SK-N-MC (cell line): ENCODE results near the gene DCAF11.

ENCODE experiments used
- DNase-seq: peaks from one replicate; pipeline ENCODE4 v3.0.0-alpha.2; 2011; ENCODE audit warnings: low read depth, low spot score
- H3K27ac ChIP-seq: fragments of 200-600 bp; sonication (generic); 2 replicates; pipeline ENCODE4 v1.5.1; 2016; ENCODE audit warnings: mixed run types
- H3K36me3 ChIP-seq: fragments of 200-600 bp; sonication (generic); 2 replicates; pipeline ENCODE4 v1.6.1; 2017; ENCODE audit warnings: antibody characterized with exemption, low read length, mixed read lengths; ENCODE audit not compliant: insufficient read depth
- H3K4me3 ChIP-seq: fragments of 200-600 bp; sonication (generic); 2 replicates; pipeline ENCODE4 v1.5.1; 2016
- H3K9ac ChIP-seq: fragments of 200-600 bp; sonication (generic); 2 replicates; pipeline ENCODE4 v1.8.0; 2017; ENCODE audit warnings: mixed run types, mixed read lengths; ENCODE audit not compliant: insufficient read length
- H3K9me3 ChIP-seq: fragments of 200-600 bp; sonication (generic); 2 replicates; pipeline ENCODE4 v1.6.1; 2017; ENCODE audit warnings: low read depth, mild to moderate bottlenecking, antibody characterized with exemption, low read length, moderate library complexity, mixed read lengths
- EZH2 ChIP-seq: fragments of 200-600 bp; sonication (generic); IDR thresholded peaks from one replicate; pipeline ENCODE4 v1.6.1; 2017; ENCODE audit warnings: antibody characterized with exemption
- FOXP2 ChIP-seq: optimal IDR thresholded peaks from 2 replicates; pipeline ENCODE3; 2011; ENCODE audit warnings: mild to moderate bottlenecking, moderate library complexity; ENCODE audit not compliant: insufficient read depth; ENCODE audit errors: extremely low read length, control extremely low read depth
- POLR2AphosphoS5 ChIP-seq: IDR thresholded peaks from 2 replicates; pipeline ENCODE4 v1.6.1; 2012; ENCODE audit warnings: mild to moderate bottlenecking, low read depth, low read length, borderline replicate concordance

The DCAF11 gene

DNA sequence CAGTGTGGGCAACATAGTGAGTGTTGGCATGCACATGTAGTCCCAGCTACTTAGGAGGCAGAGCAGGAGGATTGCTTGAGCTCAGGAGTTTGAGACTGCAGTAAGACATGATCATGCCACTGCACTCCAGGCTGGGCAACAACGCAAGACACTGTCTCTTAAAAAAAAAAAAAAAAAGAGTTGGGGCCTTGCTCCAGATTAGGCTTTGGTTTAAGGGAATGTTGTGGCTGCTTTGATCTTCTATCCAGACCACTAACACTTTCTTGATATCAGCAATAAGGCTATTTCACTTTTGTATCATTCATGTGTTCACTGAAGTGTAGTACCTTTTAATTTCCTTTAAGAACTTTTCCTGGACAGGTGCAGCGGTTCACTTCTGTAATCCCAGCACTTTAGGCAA, 13.1 kb downstream of the DCAF11 start:
- no peak for DNase-seq
- Histone ChIP-seq H3K4me3 (no peak overlapping the region), H3K9ac (no peak overlapping the region)

DNA sequence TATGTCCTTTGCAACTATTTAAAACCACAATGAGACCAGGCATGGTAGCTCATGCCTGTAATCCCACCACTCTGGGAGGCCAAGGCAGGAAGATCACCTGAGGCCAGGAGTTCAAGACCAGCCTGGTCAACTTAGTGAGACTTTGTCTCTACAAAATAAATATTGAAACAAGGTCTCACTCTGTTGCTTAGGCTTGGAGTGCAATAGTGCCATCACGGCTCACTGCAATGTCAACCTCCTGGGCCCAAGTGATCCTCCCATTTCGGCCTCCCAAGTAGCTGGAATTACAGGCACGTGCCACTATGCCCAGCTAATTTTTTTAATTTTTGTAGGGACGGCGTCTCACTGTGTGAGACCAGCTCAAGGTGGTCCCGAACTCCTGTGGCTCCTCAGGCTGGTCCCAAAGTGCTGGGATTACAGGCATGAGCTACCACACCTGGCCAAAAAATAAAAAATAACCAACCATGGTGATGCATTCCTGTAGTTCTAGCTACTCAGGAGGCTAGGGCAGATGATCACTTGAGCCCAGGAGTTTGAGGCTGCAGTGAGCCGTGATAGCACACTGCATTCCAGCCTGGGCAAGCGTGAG, 14.9 kb downstream of the DCAF11 start:
- DNase-seq: no peak
- H3K27ac ChIP-seq: no peak overlapping the region
- H3K4me3 ChIP-seq: no peak overlapping the region
- no peaks in the 10 kb centered on the region for H3K36me3 ChIP-seq
- no peaks in the 10 kb centered on the region for H3K9me3 ChIP-seq
- no peak overlapping the region for H3K9ac ChIP-seq
- TF ChIP-seq FOXP2 (no peak), EZH2 (no peak), POLR2AphosphoS5 (no peak)

More for the DNA sequence above, 13.1 kb downstream of the DCAF11 start:
- Histone ChIP-seq H3K9me3 (no peaks in the 10 kb centered on the region), H3K27ac (no peak overlapping the region), H3K36me3 (no peaks in the 10 kb centered on the region; the same call in 1 of the 2 replicates)
- TF ChIP-seq EZH2 (no peak), POLR2AphosphoS5 (no peak), FOXP2 (no peak)

DNA sequence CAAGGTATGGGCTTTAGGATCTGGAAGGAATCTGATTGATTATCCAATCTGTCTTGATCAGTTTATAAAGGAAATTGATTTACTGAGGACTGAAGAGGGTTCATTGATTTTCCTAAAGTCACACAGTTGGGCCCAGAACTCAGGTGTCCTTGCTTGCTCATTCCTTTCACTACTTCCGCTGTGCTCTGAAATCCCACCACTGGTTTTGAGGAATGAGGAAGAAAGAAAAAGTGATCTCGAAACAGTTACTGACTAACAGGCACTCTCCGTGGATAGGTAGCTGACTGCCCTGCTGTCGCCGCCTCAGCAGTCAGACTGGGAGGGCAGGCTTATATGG, 15.8 kb downstream of the DCAF11 start, which contains the start of gene FITM1:
Gene FITM1, plus strand, starts transcription at position 280 of the 337 bp plus-strand sequence. CDS start 905 bp downstream, outside the sequence.
- DNase-seq: no peak
- H3K9ac ChIP-seq: no peak within 1 kb of the TSS
- H3K27ac ChIP-seq: no peak within 1 kb of the TSS
- no peaks in the 10 kb centered on the region for H3K9me3 ChIP-seq
- no peak for TF ChIP-seq EZH2
- no peak for TF ChIP-seq POLR2AphosphoS5
- no peak for TF ChIP-seq FOXP2
- H3K36me3 ChIP-seq: no peaks in the 10 kb centered on the region
- no peak within 1 kb of the TSS for H3K4me3 ChIP-seq

DNA sequence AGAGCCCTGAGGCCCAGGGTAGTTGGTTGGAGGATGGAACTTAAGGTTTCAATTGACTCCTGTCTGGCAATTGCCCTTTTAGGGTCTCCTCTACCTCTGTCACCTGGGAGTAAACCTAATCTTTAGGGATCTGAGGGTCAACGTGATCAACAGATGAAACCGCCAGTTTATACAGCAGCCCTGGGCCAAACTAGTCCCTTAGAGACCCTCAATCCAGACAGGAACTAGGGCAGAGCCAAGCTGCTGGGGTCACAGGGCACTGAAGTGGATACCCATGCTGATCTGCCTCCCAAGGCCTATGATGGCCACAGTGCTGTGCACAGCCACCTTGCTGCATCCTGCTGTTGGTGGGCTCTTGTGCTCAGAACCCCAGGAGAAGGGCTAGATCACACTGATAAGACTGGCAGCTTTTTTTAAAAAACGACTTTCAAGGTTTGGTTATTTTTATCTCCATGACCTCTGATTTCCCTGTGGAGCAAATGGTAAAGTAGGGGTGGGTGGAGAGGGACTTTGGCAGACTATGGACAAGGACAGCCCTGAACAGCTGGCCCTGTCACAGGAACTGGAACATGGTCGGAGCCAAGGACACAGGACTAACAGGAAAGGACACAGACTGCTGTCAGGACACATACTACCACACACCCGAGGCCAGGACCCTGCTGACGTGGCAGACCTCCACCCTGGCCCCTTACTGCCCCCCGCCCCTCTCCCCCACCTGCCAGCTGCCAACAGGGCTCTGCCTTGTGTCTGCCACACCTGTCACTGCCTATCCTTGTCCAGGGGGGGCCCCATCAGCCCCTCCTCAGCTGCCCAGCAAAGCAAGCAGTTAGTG, 16.4 kb downstream of the DCAF11 start:
- Histone ChIP-seq H3K9ac (no peak overlapping the region), H3K27ac (no peak overlapping the region), H3K9me3 (no peaks in the 10 kb centered on the region), H3K4me3 (no peak overlapping the region), H3K36me3 (no peaks in the 10 kb centered on the region)
- no peak for DNase-seq
- TF ChIP-seq EZH2 (no peak), FOXP2 (no peak), POLR2AphosphoS5 (no peak)

DNA sequence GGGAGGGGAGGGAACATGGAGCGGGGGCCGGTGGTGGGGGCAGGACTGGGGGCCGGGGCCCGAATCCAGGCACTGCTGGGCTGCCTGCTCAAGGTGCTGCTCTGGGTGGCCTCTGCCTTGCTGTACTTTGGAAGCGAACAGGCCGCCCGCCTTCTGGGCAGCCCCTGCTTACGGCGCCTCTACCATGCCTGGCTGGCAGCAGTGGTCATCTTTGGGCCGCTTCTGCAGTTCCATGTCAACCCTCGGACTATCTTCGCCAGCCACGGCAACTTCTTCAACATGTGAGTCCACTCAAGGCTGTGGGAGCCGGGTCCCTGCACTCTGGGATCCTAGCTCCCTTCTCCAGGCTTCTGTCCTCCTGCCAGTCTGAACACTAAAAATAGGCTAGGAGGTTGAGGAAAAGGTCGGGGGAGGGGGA, 17.0 kb downstream of the DCAF11 start:
- Histone ChIP-seq H3K27ac (no peak overlapping the region), H3K9me3 (no peaks in the 10 kb centered on the region), H3K9ac (no peak overlapping the region), H3K36me3 (no peaks in the 10 kb centered on the region), H3K4me3 (no peak overlapping the region)
- no peak for DNase-seq
- no peak for TF ChIP-seq FOXP2
- no peak for TF ChIP-seq POLR2AphosphoS5
- TF ChIP-seq EZH2: no peak

DNA sequence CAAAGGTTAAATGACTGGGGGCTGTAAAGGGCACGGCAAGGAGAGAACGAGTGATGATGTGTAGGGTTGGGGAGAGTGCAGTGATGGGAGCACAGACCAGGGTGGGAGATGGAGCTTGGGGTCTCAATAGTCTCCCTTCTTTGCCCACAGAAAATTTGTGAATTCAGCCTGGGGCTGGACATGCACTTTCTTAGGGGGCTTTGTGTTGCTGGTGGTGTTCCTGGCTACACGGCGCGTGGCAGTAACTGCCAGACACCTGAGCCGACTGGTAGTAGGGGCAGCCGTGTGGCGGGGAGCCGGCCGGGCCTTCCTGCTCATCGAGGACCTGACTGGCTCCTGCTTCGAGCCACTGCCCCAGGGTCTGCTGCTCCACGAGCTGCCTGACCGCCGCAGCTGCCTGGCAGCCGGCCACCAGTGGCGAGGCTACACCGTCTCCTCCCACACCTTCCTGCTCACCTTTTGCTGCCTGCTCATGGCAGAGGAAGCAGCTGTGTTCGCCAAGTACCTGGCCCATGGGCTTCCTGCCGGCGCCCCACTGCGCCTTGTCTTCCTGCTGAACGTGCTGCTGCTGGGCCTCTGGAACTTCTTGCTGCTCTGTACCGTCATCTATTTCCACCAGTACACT, 17.6 kb downstream of the DCAF11 start:
- Histone ChIP-seq H3K36me3 (no peaks in the 10 kb centered on the region), H3K9ac (no peak overlapping the region), H3K27ac (no peak overlapping the region), H3K4me3 (no peak overlapping the region), H3K9me3 (no peaks in the 10 kb centered on the region)
- TF ChIP-seq FOXP2: no peak
- no peak for TF ChIP-seq POLR2AphosphoS5
- no peak for TF ChIP-seq EZH2
- no peak for DNase-seq

DNA sequence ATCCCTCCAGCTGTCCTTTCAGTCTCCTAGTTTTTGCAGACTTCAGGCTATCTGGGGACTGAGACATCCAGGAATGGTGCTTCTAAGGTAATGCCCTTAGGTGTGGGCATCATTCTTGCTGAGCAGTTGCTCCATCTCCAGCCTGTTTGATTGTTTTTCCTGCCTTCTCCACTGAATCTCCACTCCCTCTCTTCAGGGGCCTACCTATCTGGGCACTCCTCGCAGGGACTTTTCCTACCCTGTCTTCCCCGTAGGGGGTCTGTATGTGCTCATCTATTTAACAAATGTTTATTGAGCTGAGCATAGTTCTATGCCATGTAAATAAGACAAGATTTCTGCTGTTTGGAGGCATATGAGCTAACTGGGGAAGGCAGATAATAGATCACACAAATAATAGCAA, 18.4 kb downstream of the DCAF11 start:
- Histone ChIP-seq H3K9ac (no peak overlapping the region), H3K9me3 (no peaks in the 10 kb centered on the region), H3K27ac (no peak overlapping the region), H3K4me3 (no peak overlapping the region), H3K36me3 (peaks cover under 1% of the 10 kb centered on the region; the same call in 1 of the 2 replicates)
- no peak for TF ChIP-seq FOXP2
- no peak for TF ChIP-seq POLR2AphosphoS5
- no peak for TF ChIP-seq EZH2
- no peak for DNase-seq

DNA sequence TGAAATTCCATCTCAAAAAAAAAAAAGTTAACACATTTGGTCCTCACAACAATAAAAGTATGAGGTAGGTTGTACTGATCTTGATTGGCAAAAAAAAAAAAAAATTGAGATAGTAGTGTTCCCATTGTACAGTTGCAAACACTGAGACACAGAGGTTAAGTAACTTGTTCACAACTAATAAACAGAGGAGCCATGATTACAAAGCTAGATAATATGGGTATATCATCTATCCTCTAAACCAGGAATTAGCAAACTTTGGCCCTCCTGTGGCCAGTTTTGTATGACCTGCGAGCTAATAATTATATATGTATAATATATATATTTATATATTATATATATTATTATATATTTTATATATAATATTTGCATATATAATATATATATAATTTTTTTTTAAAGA, 19.2 kb downstream of the DCAF11 start:
- Histone ChIP-seq H3K4me3 (no peak overlapping the region), H3K9me3 (no peaks in the 10 kb centered on the region), H3K36me3 (peaks cover 8% of the 10 kb centered on the region), H3K9ac (no peak overlapping the region), H3K27ac (no peak overlapping the region)
- no peak for DNase-seq
- TF ChIP-seq POLR2AphosphoS5 (no peak), FOXP2 (no peak), EZH2 (no peak)
